Erythroblast (primary cell): ENCODE measurements around the gene ATOH8.

Experiments
- GATA1 ChIP-seq: IDR thresholded peaks from 2 replicates; pipeline ENCODE4 v1.6.1; 2011; ENCODE audit warnings: low read depth, mild to moderate bottlenecking, control low read depth, low read length, moderate library complexity
- POLR2A ChIP-seq: IDR thresholded peaks from 2 replicates; pipeline ENCODE4 v1.6.1; 2011; ENCODE audit warnings: mild to moderate bottlenecking, low read length

DNA sequence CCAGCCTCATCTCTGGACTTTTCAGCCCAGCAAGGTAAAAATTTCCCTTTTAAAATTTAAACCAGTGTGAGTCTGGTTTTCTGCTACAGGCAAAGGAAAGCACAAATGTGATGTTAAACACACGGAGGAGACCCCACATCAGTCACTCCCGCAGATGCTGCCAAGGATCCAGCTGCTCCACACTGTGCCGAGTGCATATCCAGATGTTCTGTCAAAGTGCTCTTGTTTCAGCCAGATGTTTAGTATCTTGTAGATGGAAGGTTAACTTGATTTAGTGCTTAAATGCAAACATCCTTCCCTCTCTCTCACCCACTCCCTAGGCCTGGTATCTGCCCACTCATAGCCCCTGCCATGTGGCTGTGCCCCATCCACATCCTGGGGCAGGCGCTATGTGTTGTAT is 15.8 kb upstream of the ATOH8 start:
- TF ChIP-seq POLR2A (no peak), GATA1 (no peak)
